K562 (cell line): Measurements from ENCODE around the gene PRDX2. TPM values are rescaled to one million over a fixed set of nuclear protein-coding genes. Genes with fewer than 3 reads are reported as not detected.

Experiments
- ARHGAP35 ChIP-seq: fragments of 450-650 bp; IDR thresholded peaks from 2 replicates; pipeline ENCODE4 v1.6.1; 2018; ENCODE audit not compliant: partially characterized antibody
- DACH1 ChIP-seq: fragments of 450-650 bp; IDR thresholded peaks from 2 replicates; pipeline ENCODE4 v1.6.1; 2018; ENCODE audit not compliant: partially characterized antibody
- EP300 ChIP-seq: IDR thresholded peaks from 2 replicates; pipeline ENCODE4 v1.6.1; 2012; ENCODE audit warnings: low read length, improper control_type of control experiment
- ETV5 ChIP-seq: sonication (generic); formaldehyde crosslinking; IDR thresholded peaks from 2 replicates; pipeline ENCODE4 v1.4.0; 2020; ENCODE audit warnings: low read depth, mild to moderate bottlenecking, missing genetic modification reagents
- GTF2E2 ChIP-seq: fragments of 200-800 bp; sonication (Bioruptor generic); IDR thresholded peaks from 2 replicates; pipeline ENCODE4 v1.6.1; 2016; ENCODE audit warnings: missing genetic modification characterization, missing compliant biosample characterization
- HDAC2 ChIP-seq: fragments of 450-650 bp; IDR thresholded peaks from 2 replicates; pipeline ENCODE4 v1.6.1; 2016; ENCODE audit warnings: mild to moderate bottlenecking
- HMG20B ChIP-seq: fragments of 250-450 bp; sonication (Bioruptor Pico); IDR thresholded peaks from 2 replicates; pipeline ENCODE4 v1.5.0; 2021; ENCODE audit warnings: mild to moderate bottlenecking
- MAFK ChIP-seq: IDR thresholded peaks from 2 replicates; pipeline ENCODE4 v1.6.1; 2011; ENCODE audit warnings: low read length, improper control_type of control experiment
- NR1H2 ChIP-seq: sonication (generic); formaldehyde crosslinking; IDR thresholded peaks from 2 replicates; pipeline ENCODE4 v1.4.0; 2020; ENCODE audit warnings: mild to moderate bottlenecking, missing genetic modification reagents
- POLR2H ChIP-seq: IDR thresholded peaks from 2 replicates; pipeline ENCODE4 v1.6.1; 2016; ENCODE audit warnings: missing genetic modification characterization, low read depth, mild to moderate bottlenecking, control low read depth, missing compliant biosample characterization, moderate library complexity
- POLR3G ChIP-seq: IDR thresholded peaks from 2 replicates; pipeline ENCODE4 v1.6.1; 2011; ENCODE audit not compliant: insufficient read length, insufficient replicate concordance; ENCODE audit errors: extremely low read depth
- PTTG1 ChIP-seq: fragments of 450-650 bp; IDR thresholded peaks from 2 replicates; pipeline ENCODE4 v1.6.1; 2016; ENCODE audit warnings: low read depth, mild to moderate bottlenecking, missing genetic modification characterization, missing compliant biosample characterization
- U2AF2 ChIP-seq: fragments of 200-400 bp; formaldehyde crosslinking; optimal IDR thresholded peaks from 2 replicates; pipeline ENCODE3; 2017; ENCODE audit warnings: low read depth, mild to moderate bottlenecking, low read length
- ZFP36 ChIP-seq: fragments of 150-350 bp; IDR thresholded peaks from 2 replicates; pipeline ENCODE4 v1.6.1; 2018; ENCODE audit warnings: low read length, low read depth; ENCODE audit not compliant: partially characterized antibody
- ZKSCAN1 ChIP-seq: fragments of 150-350 bp; IDR thresholded peaks from 2 replicates; pipeline ENCODE4 v1.6.1; 2016; ENCODE audit warnings: low read depth, low read length
- polyA plus RNA-seq, 8 experiments: library from polyadenylated mRNA; depleted of rRNA in 4 of 8; stranded (reverse) in 5 of 8; unstranded in 3 of 8; fragments of >200 nt; fragmentation: Nextera tagmentation in 2 of 8; fragmentation: Illumina TruSeq in 1 of 8; extraction: Ambion mirVana in 2 of 8; extraction: Trizol in 1 of 8; gene quantifications; 2 replicates each; pipeline versions ENCODE4 v1.2.1 to v1.2.3, GENCODE V29; 2011 to 2014; ENCODE audit warnings: inconsistent platforms in 1 of 8, missing spikeins in 1 of 8
- total RNA-seq, 7 experiments: library from RNA; depleted of rRNA in 6 of 7; stranded (reverse); fragments of >200 nt in 6 of 7; fragmentation: Illumina TruSeq in 2 of 7; extraction: Trizol in 2 of 7; gene quantifications; 2 replicates each; pipeline versions ENCODE4 v1.2.1 to v1.2.3, GENCODE V29; 2011 to 2021; ENCODE audit warnings: low replicate concordance in 1 of 7
- TF ChIP-seq, protein P1 (sequence below): fragments of 250-450 bp; sonication (Bioruptor Pico); IDR thresholded peaks from 2 replicates; pipeline ENCODE4 v1.8.0; 2022; ENCODE audit warnings: inconsistent platforms
- TF ChIP-seq, protein P2 (sequence below): fragments of 250-450 bp; sonication (Bioruptor Pico); IDR thresholded peaks from 2 replicates; pipeline ENCODE4 v1.5.0; 2020; ENCODE audit warnings: mild to moderate bottlenecking, borderline replicate concordance
- TF ChIP-seq, protein P3 (sequence below): fragments of 450-650 bp; formaldehyde crosslinking; IDR thresholded peaks from 2 replicates; pipeline ENCODE4 v1.4.0; 2022; ENCODE audit warnings: missing genetic modification characterization
- TF ChIP-seq, protein P4 (sequence below): IDR thresholded peaks from 3 replicates; pipeline ENCODE4 v1.6.1; 2011; ENCODE audit warnings: borderline replicate concordance, mild to moderate bottlenecking, moderate library complexity; ENCODE audit not compliant: insufficient read length; ENCODE audit errors: extremely low read depth

The PRDX2 gene
- total and polyA plus RNA-seq, 9 of the 15 experiments (the other 6 are each of a cell fraction or from before 2014, with no cell fraction given): 206 to 1,183 (median 415) TPM

DNA sequence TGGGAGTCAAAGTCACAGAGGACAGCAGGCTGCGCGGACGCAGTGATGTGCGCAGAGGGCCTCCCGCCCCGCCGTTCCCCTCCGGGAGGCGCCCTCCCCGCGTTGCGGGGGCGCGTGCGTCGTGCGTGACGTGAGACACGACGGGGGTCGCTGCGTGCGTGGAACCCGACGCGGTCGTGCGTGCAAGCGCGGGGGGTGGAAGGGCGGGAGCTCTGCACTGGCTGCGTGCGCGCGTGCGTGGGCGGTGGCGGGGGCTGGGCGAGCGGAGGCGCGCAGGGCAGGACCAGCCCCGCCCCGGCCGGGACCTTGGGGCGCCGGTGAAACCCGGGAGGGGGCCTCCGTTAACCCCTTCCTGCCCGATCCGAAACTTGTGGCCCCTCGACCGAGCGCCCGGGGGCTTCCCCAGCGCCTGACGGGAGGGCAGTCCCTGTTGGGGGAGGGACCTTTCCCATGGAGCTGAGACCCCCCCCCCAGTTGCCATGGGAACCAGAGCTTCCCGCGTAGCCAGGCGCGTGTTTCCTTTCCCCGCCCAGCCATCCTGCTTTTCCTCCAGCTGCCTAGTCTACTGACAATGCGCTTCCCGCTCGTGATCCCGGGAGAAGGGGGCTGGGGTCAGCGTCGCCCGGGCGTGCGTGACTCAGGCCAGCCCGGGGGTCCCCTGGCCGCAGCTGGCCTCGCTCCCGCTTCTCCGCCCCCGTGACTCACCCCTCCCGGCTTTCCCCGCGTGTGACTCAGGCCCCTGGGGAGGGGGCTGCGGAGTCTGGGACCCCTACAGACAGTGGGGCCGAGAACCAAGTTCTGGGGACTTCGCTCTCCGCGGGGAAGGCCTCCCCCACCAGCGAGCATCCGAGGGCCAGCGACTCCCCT, 18.9 kb downstream of the PRDX2 start (continued):
- TF ChIP-seq, protein P1, sequence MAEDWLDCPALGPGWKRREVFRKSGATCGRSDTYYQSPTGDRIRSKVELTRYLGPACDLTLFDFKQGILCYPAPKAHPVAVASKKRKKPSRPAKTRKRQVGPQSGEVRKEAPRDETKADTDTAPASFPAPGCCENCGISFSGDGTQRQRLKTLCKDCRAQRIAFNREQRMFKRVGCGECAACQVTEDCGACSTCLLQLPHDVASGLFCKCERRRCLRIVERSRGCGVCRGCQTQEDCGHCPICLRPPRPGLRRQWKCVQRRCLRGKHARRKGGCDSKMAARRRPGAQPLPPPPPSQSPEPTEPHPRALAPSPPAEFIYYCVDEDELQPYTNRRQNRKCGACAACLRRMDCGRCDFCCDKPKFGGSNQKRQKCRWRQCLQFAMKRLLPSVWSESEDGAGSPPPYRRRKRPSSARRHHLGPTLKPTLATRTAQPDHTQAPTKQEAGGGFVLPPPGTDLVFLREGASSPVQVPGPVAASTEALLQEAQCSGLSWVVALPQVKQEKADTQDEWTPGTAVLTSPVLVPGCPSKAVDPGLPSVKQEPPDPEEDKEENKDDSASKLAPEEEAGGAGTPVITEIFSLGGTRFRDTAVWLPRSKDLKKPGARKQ (CRISPR knock-in tag): no peak
- TF ChIP-seq POLR3G: no peak
- TF ChIP-seq, protein P2, sequence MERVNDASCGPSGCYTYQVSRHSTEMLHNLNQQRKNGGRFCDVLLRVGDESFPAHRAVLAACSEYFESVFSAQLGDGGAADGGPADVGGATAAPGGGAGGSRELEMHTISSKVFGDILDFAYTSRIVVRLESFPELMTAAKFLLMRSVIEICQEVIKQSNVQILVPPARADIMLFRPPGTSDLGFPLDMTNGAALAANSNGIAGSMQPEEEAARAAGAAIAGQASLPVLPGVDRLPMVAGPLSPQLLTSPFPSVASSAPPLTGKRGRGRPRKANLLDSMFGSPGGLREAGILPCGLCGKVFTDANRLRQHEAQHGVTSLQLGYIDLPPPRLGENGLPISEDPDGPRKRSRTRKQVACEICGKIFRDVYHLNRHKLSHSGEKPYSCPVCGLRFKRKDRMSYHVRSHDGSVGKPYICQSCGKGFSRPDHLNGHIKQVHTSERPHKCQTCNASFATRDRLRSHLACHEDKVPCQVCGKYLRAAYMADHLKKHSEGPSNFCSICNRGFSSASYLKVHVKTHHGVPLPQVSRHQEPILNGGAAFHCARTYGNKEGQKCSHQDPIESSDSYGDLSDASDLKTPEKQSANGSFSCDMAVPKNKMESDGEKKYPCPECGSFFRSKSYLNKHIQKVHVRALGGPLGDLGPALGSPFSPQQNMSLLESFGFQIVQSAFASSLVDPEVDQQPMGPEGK (CRISPR knock-in tag): peak; percentile 71; the same call in 1 of the 2 replicates
- TF ChIP-seq HDAC2: peak; percentile 78; the same call in 1 of the 2 replicates
- no peak for TF ChIP-seq GTF2E2 (tag)
- TF ChIP-seq HMG20B: no peak
- no peak for TF ChIP-seq PTTG1 (tag)
- TF ChIP-seq ZFP36: no peak
- TF ChIP-seq MAFK: no peak
- no peak for TF ChIP-seq ZKSCAN1
- TF ChIP-seq DACH1: no peak
- TF ChIP-seq NR1H2 (CRISPR knock-in tag): no peak
- no peak for TF ChIP-seq U2AF2
- TF ChIP-seq, protein P3, sequence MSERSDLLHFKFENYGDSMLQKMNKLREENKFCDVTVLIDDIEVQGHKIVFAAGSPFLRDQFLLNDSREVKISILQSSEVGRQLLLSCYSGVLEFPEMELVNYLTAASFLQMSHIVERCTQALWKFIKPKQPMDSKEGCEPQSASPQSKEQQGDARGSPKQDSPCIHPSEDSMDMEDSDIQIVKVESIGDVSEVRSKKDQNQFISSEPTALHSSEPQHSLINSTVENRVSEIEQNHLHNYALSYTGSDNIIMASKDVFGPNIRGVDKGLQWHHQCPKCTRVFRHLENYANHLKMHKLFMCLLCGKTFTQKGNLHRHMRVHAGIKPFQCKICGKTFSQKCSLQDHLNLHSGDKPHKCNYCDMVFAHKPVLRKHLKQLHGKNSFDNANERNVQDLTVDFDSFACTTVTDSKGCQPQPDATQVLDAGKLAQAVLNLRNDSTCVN (CRISPR knock-in tag): no peak
- no peak for TF ChIP-seq POLR2H (tag)
- TF ChIP-seq ETV5 (CRISPR knock-in tag): peak; percentile 54
- no peak for TF ChIP-seq ARHGAP35
- peak; percentile 39; the same call in 1 of the 2 replicates for TF ChIP-seq EP300
- TF ChIP-seq, protein P4, sequence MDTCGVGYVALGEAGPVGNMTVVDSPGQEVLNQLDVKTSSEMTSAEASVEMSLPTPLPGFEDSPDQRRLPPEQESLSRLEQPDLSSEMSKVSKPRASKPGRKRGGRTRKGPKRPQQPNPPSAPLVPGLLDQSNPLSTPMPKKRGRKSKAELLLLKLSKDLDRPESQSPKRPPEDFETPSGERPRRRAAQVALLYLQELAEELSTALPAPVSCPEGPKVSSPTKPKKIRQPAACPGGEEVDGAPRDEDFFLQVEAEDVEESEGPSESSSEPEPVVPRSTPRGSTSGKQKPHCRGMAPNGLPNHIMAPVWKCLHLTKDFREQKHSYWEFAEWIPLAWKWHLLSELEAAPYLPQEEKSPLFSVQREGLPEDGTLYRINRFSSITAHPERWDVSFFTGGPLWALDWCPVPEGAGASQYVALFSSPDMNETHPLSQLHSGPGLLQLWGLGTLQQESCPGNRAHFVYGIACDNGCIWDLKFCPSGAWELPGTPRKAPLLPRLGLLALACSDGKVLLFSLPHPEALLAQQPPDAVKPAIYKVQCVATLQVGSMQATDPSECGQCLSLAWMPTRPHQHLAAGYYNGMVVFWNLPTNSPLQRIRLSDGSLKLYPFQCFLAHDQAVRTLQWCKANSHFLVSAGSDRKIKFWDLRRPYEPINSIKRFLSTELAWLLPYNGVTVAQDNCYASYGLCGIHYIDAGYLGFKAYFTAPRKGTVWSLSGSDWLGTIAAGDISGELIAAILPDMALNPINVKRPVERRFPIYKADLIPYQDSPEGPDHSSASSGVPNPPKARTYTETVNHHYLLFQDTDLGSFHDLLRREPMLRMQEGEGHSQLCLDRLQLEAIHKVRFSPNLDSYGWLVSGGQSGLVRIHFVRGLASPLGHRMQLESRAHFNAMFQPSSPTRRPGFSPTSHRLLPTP: no peak
